Activated B cell treated with CpG ODN at 0.5 μM for 24 hours (primary cell): ENCODE results near the gene GPR137B. TPM values are rescaled to one million over a fixed set of nuclear protein-coding genes. Genes with fewer than 3 reads are reported as not detected.

Source experiments
- ATAC-seq: fragments of 200-7000 bp; cut with Tn5 transposase; one replicate; pipeline ENCODE4 v1.10.0; 2021; ENCODE audit warnings: low read depth, mild to moderate bottlenecking, moderate library complexity
- CTCF ChIA-PET: fragments of 350-600 bp; sonication (Branson Sonifier 250); formaldehyde crosslinking; loops from one replicate; lab custom pipeline; 2021; ENCODE audit warnings: antibody characterized with exemption; lab: Charles Lee
- POLR2A ChIA-PET: fragments of 350-600 bp; sonication (Branson Sonifier 250); formaldehyde crosslinking; loops from one replicate; lab custom pipeline; 2021; ENCODE audit warnings: antibody characterized with exemption; lab: Charles Lee
- DNase-seq: peaks from one replicate; pipeline ENCODE4 v3.0.0; 2022
- H3K27ac Mint-ChIP-seq: one replicate; pipeline ENCODE4 v1.8.0; 2020; ENCODE audit warnings: mixed read lengths
- H3K27me3 Mint-ChIP-seq: one replicate; pipeline ENCODE4 v1.8.0; 2021; ENCODE audit warnings: mixed read lengths
- H3K36me3 Mint-ChIP-seq: one replicate; pipeline ENCODE4 v1.8.0; 2021; ENCODE audit warnings: low read depth, mixed read lengths
- H3K4me1 Mint-ChIP-seq: one replicate; pipeline ENCODE4 v1.8.0; 2021; ENCODE audit warnings: mixed read lengths
- H3K4me3 Mint-ChIP-seq: one replicate; pipeline ENCODE4 v1.8.0; 2020; ENCODE audit warnings: mild to moderate bottlenecking, mixed read lengths
- H3K9me3 Mint-ChIP-seq: one replicate; pipeline ENCODE4 v1.8.0; 2020; ENCODE audit warnings: mixed read lengths
- CTCF ChIP-seq: fragments of 200-600 bp; IDR thresholded peaks from one replicate; pipeline ENCODE4 v1.8.0; 2022; ENCODE audit warnings: antibody characterized with exemption, mild to moderate bottlenecking
- intact Hi-C: fragments of 100-400 bp; cut with micrococcal nuclease; formaldehyde crosslinking; loops from one replicate; pipeline ENCODE4 v1.15.1; 2024
- total RNA-seq: library from RNA; stranded (reverse); gene quantifications from 2 replicates; pipeline ENCODE4 v1.2.3, GENCODE V29; 2022

The GPR137B gene
- total RNA-seq, 1 donor from 2014 or later: 11.8 TPM

GRCh38 chr1:236207121-236207520 is 64.8 kb downstream of the GPR137B start:
- Mint-ChIP-seq H3K27ac (no peak overlapping the region), H3K4me1 (no peaks in the 10 kb centered on the region), H3K4me3 (no peak overlapping the region), H3K9me3 (peaks cover 12% of the 10 kb centered on the region), H3K27me3 (no peaks in the 10 kb centered on the region), H3K36me3 (peaks cover 52% of the 10 kb centered on the region)
- ChIA-PET POLR2A (no interaction called here), CTCF (no interaction called here)
- TF ChIP-seq CTCF: no peak
- intact Hi-C loops: no loop called here
- DNase-seq (no peak), ATAC-seq (no peak)

DNA sequence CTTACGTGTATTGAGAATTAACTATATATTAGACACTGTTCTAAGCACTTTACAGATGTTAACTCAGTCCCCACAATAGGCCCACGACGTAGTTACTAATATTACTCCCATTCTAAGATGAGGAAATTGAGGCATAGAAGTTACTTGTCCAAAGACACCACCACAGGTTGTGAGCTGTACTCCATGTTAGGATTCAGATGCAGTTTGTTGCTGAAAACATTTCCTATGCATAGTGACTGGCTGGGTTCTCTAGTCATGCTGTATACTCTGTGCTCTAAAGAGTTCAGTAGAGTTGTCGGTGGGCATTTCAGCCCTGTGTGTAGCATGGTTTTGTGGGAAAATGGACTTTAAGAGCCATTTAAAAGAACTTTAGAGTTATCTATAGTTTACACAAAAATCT is 65.2 kb downstream of the GPR137B start:
- CTCF ChIA-PET: no interaction called here
- Mint-ChIP-seq H3K27me3 (no peaks in the 10 kb centered on the region), H3K4me1 (no peaks in the 10 kb centered on the region), H3K36me3 (peaks cover 49% of the 10 kb centered on the region), H3K4me3 (no peak overlapping the region), H3K9me3 (peaks cover 9% of the 10 kb centered on the region), H3K27ac (no peak overlapping the region)
- ATAC-seq: no peak
- intact Hi-C loops: no loop called here
- no peak for TF ChIP-seq CTCF
- no peak for DNase-seq
- POLR2A ChIA-PET: no interaction called here

GRCh38 chr1:236209185-236209584 is 66.8 kb downstream of the GPR137B start:
- ChIA-PET CTCF (no interaction called here), POLR2A (no interaction called here)
- ATAC-seq (no peak), DNase-seq (no peak)
- Mint-ChIP-seq H3K36me3 (peaks cover 42% of the 10 kb centered on the region), H3K27ac (no peak overlapping the region), H3K4me1 (no peaks in the 10 kb centered on the region), H3K9me3 (no peaks in the 10 kb centered on the region), H3K27me3 (no peaks in the 10 kb centered on the region), H3K4me3 (no peak overlapping the region)
- no peak for TF ChIP-seq CTCF
- intact Hi-C loops: no loop called here

DNA sequence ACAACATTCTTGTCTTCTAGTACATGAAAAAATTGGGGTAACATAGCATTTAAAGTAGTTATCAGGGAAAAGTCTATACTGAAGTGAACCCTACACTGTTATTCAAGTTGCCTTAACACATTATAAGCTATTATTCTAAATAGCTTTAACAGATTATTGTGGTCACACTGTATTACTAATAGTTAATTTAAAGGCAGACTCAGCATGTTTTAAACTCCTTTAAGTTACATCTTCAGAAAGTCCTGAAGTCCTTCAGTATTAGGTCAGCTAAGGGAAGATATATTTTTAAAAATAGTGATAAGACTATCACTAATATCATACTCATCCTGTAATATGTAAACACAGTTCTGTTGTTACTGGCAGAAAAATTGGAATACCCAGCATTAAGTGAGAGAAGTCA is 67.4 kb downstream of the GPR137B start:
- no peaks in the 10 kb centered on the region for H3K4me1 Mint-ChIP-seq
- no peak overlapping the region for H3K27ac Mint-ChIP-seq
- ATAC-seq: no peak
- intact Hi-C loops: no loop called here
- H3K9me3 Mint-ChIP-seq: no peaks in the 10 kb centered on the region
- no peaks in the 10 kb centered on the region for H3K27me3 Mint-ChIP-seq
- ChIA-PET CTCF (no interaction called here), POLR2A (no interaction called here)
- no peak for TF ChIP-seq CTCF
- peaks cover 42% of the 10 kb centered on the region for H3K36me3 Mint-ChIP-seq
- H3K4me3 Mint-ChIP-seq: no peak overlapping the region
- DNase-seq: no peak

- no peaks in the 10 kb centered on the region for H3K4me1 Mint-ChIP-seq
- intact Hi-C loops: no loop called here
- no peak for TF ChIP-seq CTCF
- no peaks in the 10 kb centered on the region for H3K27me3 Mint-ChIP-seq
- ATAC-seq (no peak), DNase-seq (no peak)
- POLR2A ChIA-PET: no interaction called here
- no peak overlapping the region for H3K27ac Mint-ChIP-seq
- CTCF ChIA-PET: no interaction called here
- no peak overlapping the region for H3K4me3 Mint-ChIP-seq
- H3K36me3 Mint-ChIP-seq: peaks cover 41% of the 10 kb centered on the region
- H3K9me3 Mint-ChIP-seq: no peaks in the 10 kb centered on the region
Measured at GRCh38 chr1:236211815-236212214, 69.5 kb downstream of the GPR137B start.
